H1 (cell line): ENCODE results near the gene GJB3. TPM values are rescaled to one million over a fixed set of nuclear protein-coding genes. Genes with fewer than 3 reads are reported as not detected.

ENCODE experiments used
- CTCF ChIA-PET: fragments of 300-600 bp; sonication (Branson Sonifier 250); formaldehyde crosslinking; loops from one replicate; lab custom pipeline; 2021; ENCODE audit not compliant: partially characterized antibody; lab: Charles Lee
- POLR2A ChIA-PET: fragments of 300-600 bp; sonication (Branson Sonifier 250); formaldehyde crosslinking; loops from one replicate; lab custom pipeline; 2021; ENCODE audit warnings: inconsistent platforms; ENCODE audit not compliant: partially characterized antibody; lab: Charles Lee
- DNase-seq, 2 experiments: peaks; one replicate each; pipeline versions ENCODE4 v3.0.0 to v3.0.0-alpha.2; 2010 to 2022; ENCODE audit warnings: low spot score in 2 of 2, low read depth in 1 of 2, mixed read lengths in 1 of 2
- FAIRE-seq: peaks from 2 replicates; lab custom pipeline; 2011; peaks lifted over from hg19 to GRCh38; lab: Jason Lieb, UNC
- H2AFZ ChIP-seq: 2 replicates; pipeline ENCODE4 v1.8.1; 2012; ENCODE audit warnings: low read length, inconsistent platforms
- H2AK5ac ChIP-seq: 2 replicates; pipeline ENCODE4 v1.6.1; 2013; ENCODE audit warnings: low read depth, low read length
- H2BK120ac ChIP-seq: replicated peaks from 2 replicates; pipeline ENCODE3; 2013; ENCODE audit warnings: low read depth, low read length, inconsistent platforms
- H2BK12ac ChIP-seq: 2 replicates; pipeline ENCODE4 v1.6.1; 2013; ENCODE audit warnings: low read depth, low read length
- H2BK15ac ChIP-seq: 2 replicates; pipeline ENCODE4 v1.6.1; 2013; ENCODE audit warnings: low read length
- H2BK20ac ChIP-seq: 2 replicates; pipeline ENCODE4 v1.6.1; 2013; ENCODE audit warnings: low read length
- H2BK5ac ChIP-seq: 2 replicates; pipeline ENCODE4 v1.6.1; 2013; ENCODE audit warnings: low read depth, low read length
- H3K14ac ChIP-seq: 2 replicates; pipeline ENCODE4 v1.6.1; 2013; ENCODE audit warnings: inconsistent platforms; ENCODE audit not compliant: insufficient read length
- H3K18ac ChIP-seq: 2 replicates; pipeline ENCODE4 v1.6.1; 2013; ENCODE audit warnings: low read length; ENCODE audit errors: extremely low read depth
- H3K23ac ChIP-seq: 2 replicates; pipeline ENCODE4 v1.6.1; 2013; ENCODE audit warnings: inconsistent platforms; ENCODE audit not compliant: insufficient read length
- H3K23me2 ChIP-seq: 2 replicates; pipeline ENCODE4 v1.6.1; 2013; ENCODE audit warnings: low read depth, low read length
- H3K27ac ChIP-seq: 2 replicates; pipeline ENCODE4 v1.6.1; 2011; ENCODE audit warnings: low read depth, low read length, inconsistent platforms
- H3K27me3 ChIP-seq, 4 experiments: replicated peaks in 1 of 4; 1 replicate in 1 of 4; 2 replicates in 3 of 4; pipeline versions ENCODE4 v1.6.1 to v1.8.1; 2011 to 2013; ENCODE audit warnings: low read length in 3 of 4, mild to moderate bottlenecking in 3 of 4, inconsistent platforms in 2 of 4, mixed read lengths in 2 of 4, moderate library complexity in 1 of 4; ENCODE audit not compliant: control insufficient read depth in 3 of 4, insufficient read depth in 3 of 4; ENCODE audit errors: extremely low read depth in 1 of 4
- H3K36me3 ChIP-seq, 4 experiments: 2 replicates each; pipeline versions ENCODE4 v1.6.1 to v1.8.1; 2011 to 2013; ENCODE audit warnings: mild to moderate bottlenecking in 4 of 4, low read length in 3 of 4, moderate library complexity in 2 of 4, control low read depth in 1 of 4, inconsistent platforms in 1 of 4; ENCODE audit not compliant: insufficient read depth in 4 of 4, control insufficient read depth in 2 of 4
- H3K4ac ChIP-seq: replicated peaks from 2 replicates; pipeline ENCODE3; 2013; ENCODE audit warnings: low read length, low read depth, mixed read lengths, inconsistent platforms; ENCODE audit not compliant: insufficient read length
- H3K4me1 ChIP-seq, 4 experiments: replicated peaks in 1 of 4; 1 replicate in 1 of 4; 2 replicates in 3 of 4; pipeline versions ENCODE4 v1.6.1 to v1.8.1; 2011 to 2013; ENCODE audit warnings: low read length in 3 of 4, inconsistent platforms in 2 of 4, mixed read lengths in 1 of 4; ENCODE audit not compliant: insufficient read depth in 4 of 4, control insufficient read depth in 3 of 4
- H3K4me2 ChIP-seq, 2 experiments: 2 replicates each; pipeline versions ENCODE4 v1.6.1 to v1.8.1; 2011 to 2013; ENCODE audit warnings: low read depth in 2 of 2, low read length in 2 of 2, control low read depth in 1 of 2, inconsistent platforms in 1 of 2, mild to moderate bottlenecking in 1 of 2; ENCODE audit not compliant: insufficient read depth in 1 of 2
- H3K4me3 ChIP-seq, 4 experiments: fragments of 200-600, 300-600 bp in 1 of 4; sonication (generic), shearing (Covaris generic), sonication (Bioruptor Twin) in 1 of 4; 2 replicates each; pipeline versions ENCODE4 v1.5.1 to v1.8.1; 2011 to 2016; ENCODE audit warnings: low read length in 4 of 4, low read depth in 3 of 4, control low read depth in 2 of 4, inconsistent platforms in 2 of 4, mild to moderate bottlenecking in 2 of 4, mixed read lengths in 1 of 4, moderate library complexity in 1 of 4; ENCODE audit not compliant: insufficient read depth in 2 of 4; ENCODE audit errors: extremely low read depth in 1 of 4
- H3K56ac ChIP-seq: replicated peaks from 2 replicates; pipeline ENCODE3; 2013; ENCODE audit warnings: low read depth, mild to moderate bottlenecking, mixed read lengths, low read length, inconsistent platforms; ENCODE audit not compliant: insufficient read length
- H3K79me1 ChIP-seq: 2 replicates; pipeline ENCODE4 v1.6.1; 2013; ENCODE audit warnings: low read depth, low read length, control low read depth
- H3K79me2 ChIP-seq, 2 experiments: 2 replicates each; pipeline versions ENCODE4 v1.6.1 to v1.8.1; 2012 to 2013; ENCODE audit warnings: low read length in 2 of 2, mild to moderate bottlenecking in 2 of 2, inconsistent platforms in 1 of 2; ENCODE audit not compliant: insufficient read depth in 2 of 2, control insufficient read depth in 1 of 2
- H3K9ac ChIP-seq, 4 experiments: replicated peaks in 1 of 4; 1 replicate in 1 of 4; 2 replicates in 3 of 4; pipeline versions ENCODE4 v1.6.1 to v1.8.1; 2011 to 2013; ENCODE audit warnings: low read depth in 3 of 4, low read length in 3 of 4, control low read depth in 2 of 4, mild to moderate bottlenecking in 2 of 4, moderate library complexity in 2 of 4, inconsistent platforms in 1 of 4; ENCODE audit errors: extremely low read depth in 1 of 4
- H3K9me3 ChIP-seq, 2 experiments: 2 replicates each; pipeline versions ENCODE4 v1.6.1 to v1.8.1; 2012 to 2013; ENCODE audit warnings: mild to moderate bottlenecking in 2 of 2, moderate library complexity in 2 of 2, control low read depth in 1 of 2, inconsistent platforms in 1 of 2, low read depth in 1 of 2, low read length in 1 of 2, mixed read lengths in 1 of 2; ENCODE audit not compliant: insufficient read depth in 2 of 2
- H4K20me1 ChIP-seq, 2 experiments: replicated peaks in 1 of 2; 2 replicates each; pipeline versions ENCODE3 to v1.8.1; 2011 to 2013; ENCODE audit warnings: inconsistent platforms in 2 of 2, low read length in 2 of 2, mild to moderate bottlenecking in 1 of 2; ENCODE audit not compliant: insufficient read depth in 2 of 2, control insufficient read depth in 1 of 2
- H4K5ac ChIP-seq: 2 replicates; pipeline ENCODE4 v1.6.1; 2013; ENCODE audit warnings: low read length, low read depth, mixed read lengths, inconsistent platforms; ENCODE audit not compliant: insufficient read length
- H4K8ac ChIP-seq: 2 replicates; pipeline ENCODE4 v1.8.0; 2013; ENCODE audit warnings: mild to moderate bottlenecking, moderate library complexity, low read length, inconsistent platforms; ENCODE audit not compliant: insufficient read depth; ENCODE audit errors: extremely low read depth
- H4K91ac ChIP-seq: replicated peaks from 2 replicates; pipeline ENCODE3; 2013; ENCODE audit warnings: low read length, mixed read lengths, inconsistent platforms; ENCODE audit not compliant: insufficient read length
- CBX5 ChIP-seq: fragments of 300-800, 300-1000 bp; sonication (generic); IDR thresholded peaks from 2 replicates; pipeline ENCODE4 v1.7.1; 2016; ENCODE audit warnings: antibody characterized with exemption, low read length, low read depth
- CEBPB ChIP-seq: IDR thresholded peaks from 2 replicates; pipeline ENCODE4 v1.6.1; 2012; ENCODE audit warnings: low read depth, low read length
- EP300 ChIP-seq, 2 experiments: IDR thresholded peaks; 1 replicate in 1 of 2; 2 replicates in 1 of 2; pipeline ENCODE4 v1.6.1; 2011 to 2012; ENCODE audit warnings: low read depth in 2 of 2, low read length in 2 of 2, mild to moderate bottlenecking in 2 of 2, borderline replicate concordance in 1 of 2, inconsistent platforms in 1 of 2, moderate library complexity in 1 of 2
- FOSL1 ChIP-seq: IDR thresholded peaks from 2 replicates; pipeline ENCODE4 v1.6.1; 2011; ENCODE audit warnings: mild to moderate bottlenecking, low read depth, low read length, moderate library complexity; ENCODE audit not compliant: insufficient read depth
- JUN ChIP-seq: IDR thresholded peaks from 2 replicates; pipeline ENCODE4 v1.6.1; 2011; ENCODE audit warnings: low read depth, mild to moderate bottlenecking, improper control_type of control experiment, low read length
- KDM1A ChIP-seq: fragments of 200-600, 300-600 bp; sonication (generic); IDR thresholded peaks from 2 replicates; pipeline ENCODE4 v1.7.1; 2016; ENCODE audit warnings: mild to moderate bottlenecking, low read length, borderline replicate concordance
- MAFK ChIP-seq: IDR thresholded peaks from 2 replicates; pipeline ENCODE4 v1.6.1; 2012; ENCODE audit warnings: low read depth, mild to moderate bottlenecking, improper control_type of control experiment, low read length
- SP2 ChIP-seq: IDR thresholded peaks from 2 replicates; pipeline ENCODE4 v1.6.1; 2012; ENCODE audit warnings: mild to moderate bottlenecking, low read length, inconsistent platforms
- TAF1 ChIP-seq: IDR thresholded peaks from 2 replicates; pipeline ENCODE4 v1.6.1; 2011; ENCODE audit warnings: mild to moderate bottlenecking, low read depth, low read length
- TBP ChIP-seq: IDR thresholded peaks from 2 replicates; pipeline ENCODE4 v1.6.1; 2011; ENCODE audit warnings: low read depth, low read length, improper control_type of control experiment
- TCF12 ChIP-seq: IDR thresholded peaks from 2 replicates; pipeline ENCODE4 v1.6.1; 2011; ENCODE audit warnings: low read depth, mild to moderate bottlenecking, low read length
- TEAD4 ChIP-seq: IDR thresholded peaks from 2 replicates; pipeline ENCODE4 v1.6.1; 2012; ENCODE audit warnings: low read depth, low read length, inconsistent platforms, mixed read lengths
- WGBS, 2 experiments: shearing (Covaris generic) in 1 of 2; methylation state at CpG; one replicate each; pipeline versions ENCODE4 v1.1.6 to v1.1.7; 2013 to 2015; ENCODE audit warnings: low lambda C conversion rate in 2 of 2, mixed read lengths in 2 of 2, inconsistent platforms in 1 of 2, low coverage in 1 of 2, missing lambda C conversion rate in 1 of 2; ENCODE audit not compliant: insufficient replicate concordance in 2 of 2, insufficient coverage in 1 of 2, insufficient read length in 1 of 2; ENCODE audit errors: extremely low coverage in 1 of 2, missing lambda C conversion rate in 1 of 2; 5-methylcytosine and 5-hydroxymethylcytosine counted together
- polyA plus RNA-seq, 7 experiments: library from polyadenylated mRNA; depleted of rRNA in 3 of 7; stranded (reverse) in 5 of 7; unstranded in 2 of 7; fragments of >200 nt in 5 of 7; fragments of 200-250 nt in 2 of 7; gene quantifications; 1 replicate in 5 of 7; 2 replicates in 1 of 7; 4 replicates in 1 of 7; pipeline versions ENCODE4 v1.2.1 to v1.2.3, GENCODE V29; 2011 to 2013; ENCODE audit warnings: missing spikeins in 2 of 7, mixed read lengths in 2 of 7
- total RNA-seq: library from RNA; stranded (reverse); fragmentation: NEBNext Ultra II Directional; extraction: Animal tissue kit (Norgen Biotek cat#: 25700); gene quantifications from 2 replicates; pipeline ENCODE4 v1.2.1, GENCODE V29; 2021
- TF ChIP-seq, protein P1 (sequence below): IDR thresholded peaks from 2 replicates; pipeline ENCODE4 v1.6.1; 2011; ENCODE audit warnings: low read depth, mild to moderate bottlenecking, low read length; ENCODE audit not compliant: insufficient read depth
- TF ChIP-seq, protein P2 (sequence below): IDR thresholded peaks from 2 replicates; pipeline ENCODE4 v1.6.1; 2012; ENCODE audit warnings: inconsistent platforms

Gene GJB3
- total and polyA plus RNA-seq, 2 of the 8 experiments (the other 6 are each of a cell fraction or from before 2014, with no cell fraction given): 0.93 to 1.6 TPM

DNA sequence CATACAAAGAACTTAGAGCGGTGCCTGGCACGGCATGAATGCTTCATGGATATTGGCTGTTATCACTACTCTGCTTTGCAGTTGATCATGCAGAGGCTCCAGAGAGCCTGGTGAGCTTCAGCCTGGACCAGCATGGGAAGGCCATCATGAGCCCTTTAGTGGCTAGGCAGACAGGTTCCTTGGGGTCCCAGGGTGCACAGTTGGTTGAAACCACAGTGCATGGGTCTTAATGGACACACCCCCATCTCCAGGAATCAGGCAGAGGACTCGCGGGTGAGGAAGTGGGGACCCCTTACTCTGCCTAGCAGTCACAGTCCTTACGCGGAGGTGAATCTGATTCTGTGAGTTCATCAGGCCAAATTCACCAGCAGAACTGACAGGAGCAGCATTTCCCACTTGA is 25.1 kb upstream of the GJB3 start:
- Histone ChIP-seq H2BK12ac (no peak overlapping the region), H3K9me3 (no peaks in the 10 kb centered on the region), H3K4me3 (no peak overlapping the region), H2BK5ac (no peak overlapping the region), H3K4ac (no peak overlapping the region), H2AK5ac (no peak overlapping the region), H4K91ac (no peak overlapping the region), H3K23me2 (no peaks in the 10 kb centered on the region), H2BK15ac (no peak overlapping the region), H3K14ac (no peak overlapping the region), H3K23ac (no peak overlapping the region), H3K18ac (no peak overlapping the region), H4K5ac (no peak overlapping the region), H2BK20ac (no peak overlapping the region), H4K20me1 (no peaks in the 10 kb centered on the region), H3K27ac (no peak overlapping the region), H2AFZ (no peak overlapping the region), H3K79me1 (no peaks in the 10 kb centered on the region), H3K36me3 (no peaks in the 10 kb centered on the region), H3K4me1 (peaks cover 0 to 11% (median 6%) of the 10 kb centered on the region in 4 experiments; a peak in 6 of 7 replicates), H3K9ac (no peak overlapping the region), H3K4me2 (no peak overlapping the region), H3K56ac (no peak overlapping the region), H4K8ac (no peak overlapping the region), H3K27me3 (no peaks in the 10 kb centered on the region), H3K79me2 (no peaks in the 10 kb centered on the region), H2BK120ac (no peak overlapping the region)
- CTCF ChIA-PET: interaction anchor here (1.3 to 5.9 kb wide), 3 partner anchors 13 to 97 kb away, joined by 3 to 42 read pairs (median 10); no protein-coding TSS in a partner anchor
- POLR2A ChIA-PET: interaction anchor here (1.4 kb wide), 1 partner anchor 68 kb away, joined by 3 read pairs; no protein-coding TSS in a partner anchor
- FAIRE-seq (no peak), DNase-seq (no peak)
- WGBS, 2 experiments: 95% methylated on average over 6 of the region's 6 CpGs; no CpG with 5 or more reads in 1 of the 2 experiments
- TF ChIP-seq CEBPB (no peak), SP2 (no peak), KDM1A (no peak), TAF1 (no peak), TEAD4 (no peak), JUN (no peak), FOSL1 (no peak), TCF12 (no peak), CBX5 (no peak), EP300 (IDR thresholded peaks at IDR 0.05; ENCODE audit: borderline replicate concordance in 1 of 2, low read depth in 2 of 2, low read length in 2 of 2) (no peak), TBP (no peak), MAFK (no peak)
- TF ChIP-seq, protein P1, sequence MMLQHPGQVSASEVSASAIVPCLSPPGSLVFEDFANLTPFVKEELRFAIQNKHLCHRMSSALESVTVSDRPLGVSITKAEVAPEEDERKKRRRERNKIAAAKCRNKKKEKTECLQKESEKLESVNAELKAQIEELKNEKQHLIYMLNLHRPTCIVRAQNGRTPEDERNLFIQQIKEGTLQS: no peak
- TF ChIP-seq, protein P2, sequence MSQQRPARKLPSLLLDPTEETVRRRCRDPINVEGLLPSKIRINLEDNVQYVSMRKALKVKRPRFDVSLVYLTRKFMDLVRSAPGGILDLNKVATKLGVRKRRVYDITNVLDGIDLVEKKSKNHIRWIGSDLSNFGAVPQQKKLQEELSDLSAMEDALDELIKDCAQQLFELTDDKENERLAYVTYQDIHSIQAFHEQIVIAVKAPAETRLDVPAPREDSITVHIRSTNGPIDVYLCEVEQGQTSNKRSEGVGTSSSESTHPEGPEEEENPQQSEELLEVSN: no peak
